Naive thymus-derived CD4-positive, alpha-beta T cell (primary cell): ENCODE results near the gene OTUD4. TPM values are rescaled to one million over a fixed set of nuclear protein-coding genes. Genes with fewer than 3 reads are reported as not detected.
A peak's percentile ranks its signal among the peaks of the same experiment; 100 is the strongest.
"Not testable (repeated sequence)": the region's sequence is repeated elsewhere in the genome, so short reads cannot be mapped to it uniquely, and the experiment has no call there.

Source experiments
- ATAC-seq: fragments of 150-1000 bp; cut with Tn5 transposase; 2 replicates; pipeline ENCODE4 v1.10.0; 2021; ENCODE audit warnings: mild to moderate bottlenecking, moderate library complexity
- CTCF ChIA-PET: fragments of 350-600 bp; sonication (Branson Sonifier 250); formaldehyde crosslinking; loops from one replicate; lab custom pipeline; 2021; ENCODE audit warnings: antibody characterized with exemption; lab: Charles Lee
- POLR2A ChIA-PET: fragments of 350-600 bp; sonication (Branson Sonifier 250); formaldehyde crosslinking; loops from one replicate; lab custom pipeline; 2021; ENCODE audit warnings: antibody characterized with exemption, inconsistent platforms; lab: Charles Lee
- DNase-seq, 9 donors: peaks; one replicate each; pipeline versions ENCODE4 v3.0.0 to v3.0.0-alpha.2; 2020 to 2022; ENCODE audit warnings: mixed read lengths in 1 of 9
- H3K27ac ChIP-seq: one replicate; pipeline ENCODE4 v1.7.0; 2013; ENCODE audit warnings: mild to moderate bottlenecking, low read depth, low read length, moderate library complexity
- H3K27me3 ChIP-seq, 2 donors: one replicate each; pipeline ENCODE4 v1.7.0; 2013; ENCODE audit warnings: low read length in 2 of 2, mild to moderate bottlenecking in 2 of 2, moderate library complexity in 2 of 2; ENCODE audit not compliant: control insufficient read depth in 2 of 2, insufficient read depth in 2 of 2
- H3K36me3 ChIP-seq, 3 experiments: 1 replicate in 2 of 3; 2 replicates in 1 of 3; pipeline ENCODE4 v1.7.0; 2013; ENCODE audit warnings: low read length in 3 of 3, mild to moderate bottlenecking in 3 of 3, moderate library complexity in 1 of 3; ENCODE audit not compliant: insufficient read depth in 3 of 3, control insufficient read depth in 2 of 3
- H3K4me1 ChIP-seq, 2 donors: one replicate each; pipeline ENCODE4 v1.7.0; 2013; ENCODE audit warnings: low read length in 2 of 2, mild to moderate bottlenecking in 2 of 2, moderate library complexity in 1 of 2; ENCODE audit not compliant: control insufficient read depth in 2 of 2, insufficient read depth in 2 of 2
- H3K4me3 ChIP-seq: 2 replicates; pipeline ENCODE4 v1.7.0; 2013; ENCODE audit warnings: mild to moderate bottlenecking, low read length
- H3K9me3 ChIP-seq, 3 experiments: 1 replicate in 2 of 3; 2 replicates in 1 of 3; pipeline ENCODE4 v1.7.0; 2013; ENCODE audit warnings: low read length in 3 of 3; ENCODE audit not compliant: control insufficient read depth in 2 of 3
- H3K27ac Mint-ChIP-seq, 9 donors: one replicate each; pipeline ENCODE4 v1.8.0; 2020 to 2022; ENCODE audit warnings: mixed read lengths in 9 of 9, mild to moderate bottlenecking in 8 of 9, moderate library complexity in 5 of 9, inconsistent platforms in 2 of 9
- H3K27me3 Mint-ChIP-seq, 5 donors: one replicate each; pipeline ENCODE4 v1.8.0; 2021 to 2022; ENCODE audit warnings: mixed read lengths in 5 of 5, mild to moderate bottlenecking in 1 of 5
- H3K36me3 Mint-ChIP-seq, 5 donors: one replicate each; pipeline ENCODE4 v1.8.0; 2020 to 2022; ENCODE audit warnings: mixed read lengths in 5 of 5, mild to moderate bottlenecking in 3 of 5, inconsistent platforms in 1 of 5
- H3K4me1 Mint-ChIP-seq, 7 donors: one replicate each; pipeline ENCODE4 v1.8.0; 2020 to 2022; ENCODE audit warnings: mixed read lengths in 7 of 7, mild to moderate bottlenecking in 3 of 7, inconsistent platforms in 1 of 7
- H3K4me3 Mint-ChIP-seq, 10 donors: one replicate each; pipeline ENCODE4 v1.8.0; 2020 to 2022; ENCODE audit warnings: mild to moderate bottlenecking in 10 of 10, mixed read lengths in 10 of 10, moderate library complexity in 6 of 10, inconsistent platforms in 2 of 10
- H3K9me3 Mint-ChIP-seq, 11 donors: one replicate each; pipeline ENCODE4 v1.8.0; 2020 to 2022; ENCODE audit warnings: mixed read lengths in 11 of 11, mild to moderate bottlenecking in 4 of 11, inconsistent platforms in 1 of 11, moderate library complexity in 1 of 11
- intact Hi-C, 2 donors: fragments of 100-400 bp; cut with micrococcal nuclease; formaldehyde crosslinking; loops; one replicate each; pipeline ENCODE4 v1.15.1; 2023
- polyA plus RNA-seq, 2 donors: library from polyadenylated mRNA; unstranded; fragments of 300-500 nt; fragmentation: Illumina TruSeq; gene quantifications; one replicate each; pipeline ENCODE4 v1.2.3, GENCODE V29; 2021
- total RNA-seq, 6 experiments: library from RNA in 5 of 6; stranded (reverse) in 5 of 6; gene quantifications; 1 replicate in 5 of 6; 2 replicates in 1 of 6; pipeline ENCODE4 v1.2.3 and lab custom pipeline; 2021 to 2026

Gene OTUD4
- total and polyA plus RNA-seq, 7 experiments from 2014 or later: 15.0 to 65.4 (median 54.2) TPM

DNA sequence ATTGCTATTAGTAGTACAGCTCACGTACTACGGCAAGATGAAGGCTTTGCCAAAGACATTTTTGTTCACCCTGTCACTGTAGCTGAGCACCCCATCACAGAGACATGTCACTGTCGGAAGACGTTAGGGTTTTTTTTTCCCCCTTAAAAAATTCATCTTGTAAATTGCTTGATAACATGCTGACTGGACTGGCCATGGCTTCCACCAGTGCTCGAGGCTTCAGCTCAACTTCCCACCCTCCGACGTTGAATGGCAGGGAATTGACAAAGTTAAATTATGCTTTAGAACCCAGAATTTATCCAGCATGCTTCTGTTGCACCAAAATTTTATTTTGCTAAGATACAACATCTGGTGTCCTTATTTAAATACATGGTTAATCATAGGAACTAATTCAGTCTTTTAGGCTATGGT is 707 bp upstream of the OTUD4 start:
- H3K27ac ChIP-seq: peak overlapping the region; percentile 96
- peaks cover 19 to 29% of the 10 kb centered on the region in 2 donors for H3K4me1 ChIP-seq
- Mint-ChIP-seq H3K4me3 (peak overlapping the region; percentile 80 to 97 (median 89)), H3K36me3 (peaks cover 0 to 6% (median 0%) of the 10 kb centered on the region in 5 donors), H3K4me1 (peaks cover 21 to 34% (median 28%) of the 10 kb centered on the region in 7 donors), H3K27me3 (peaks cover 0 to 8% (median 0%) of the 10 kb centered on the region in 5 donors), H3K27ac (peak overlapping the region; percentile 79 to 97 (median 91)), H3K9me3 (no peaks in the 10 kb centered on the region)
- intact Hi-C loops: loop anchor here (1.0 to 5.0 kb wide), 4 partner anchors 54 to 1342 kb away; partner anchors contain the start of gene LSM6 (in 1 of the 2)
- no peaks in the 10 kb centered on the region for H3K27me3 ChIP-seq
- POLR2A ChIA-PET: interaction anchor here (0.7 to 2.4 kb wide), 6 partner anchors 18 to 1302 kb away, joined by 3 to 18 read pairs (median 3); partner anchors contain the start of genes ABCE1 and ANAPC10
- DNase-seq (no peak), ATAC-seq (no peak)
- H3K36me3 ChIP-seq: no peaks in the 10 kb centered on the region
- H3K4me3 ChIP-seq: peak overlapping the region; percentile 78
- H3K9me3 ChIP-seq: no peaks in the 10 kb centered on the region
- CTCF ChIA-PET: interaction anchor here (1.5 kb wide), 1 partner anchor 436 kb away, joined by 4 read pairs; no protein-coding TSS in a partner anchor

DNA sequence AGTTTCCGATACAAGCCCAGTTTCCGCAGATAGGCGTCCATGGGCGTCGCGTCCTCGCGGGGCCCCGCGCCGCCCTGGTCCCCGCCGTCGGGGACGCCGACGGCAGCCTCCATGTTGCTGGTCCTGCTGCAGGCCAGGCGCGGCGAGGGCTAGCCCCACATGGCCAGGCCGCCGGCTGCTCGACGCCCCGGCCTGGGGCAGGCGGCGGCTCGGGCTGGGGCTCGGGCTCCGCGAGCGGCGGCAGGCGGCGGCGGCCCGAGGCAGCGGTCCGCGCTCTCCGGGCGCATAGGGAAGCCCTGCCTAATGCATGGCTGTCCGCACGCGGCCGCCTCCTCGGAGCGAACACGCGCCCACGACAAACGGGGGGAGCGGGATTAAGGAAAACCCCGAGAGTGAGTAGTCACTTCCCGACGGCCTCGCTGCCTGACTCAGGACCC is 510 bp downstream of the OTUD4 start:
- not testable (repeated sequence) for H3K9me3 Mint-ChIP-seq, H3K27me3 ChIP-seq, H3K36me3 ChIP-seq, H3K9me3 ChIP-seq, H3K36me3 Mint-ChIP-seq, H3K27me3 Mint-ChIP-seq
- Mint-ChIP-seq H3K4me1 (peaks cover 25 to 40% (median 36%) of the 10 kb centered on the region in 7 donors), H3K27ac (peak overlapping the region; percentile 59 to 98 (median 92)), H3K4me3 (peak overlapping the region; percentile 80 to 98 (median 97))
- Histone ChIP-seq H3K4me3 (peak overlapping the region; percentile 81), H3K4me1 (peaks cover 27 to 37% of the 10 kb centered on the region in 2 donors), H3K27ac (peak overlapping the region; percentile 96)
- POLR2A ChIA-PET: interaction anchor here (0.8 to 3.4 kb wide), 5 partner anchors 10 to 993 kb away, joined by 3 to 25 read pairs (median 5); partner anchors contain the start of genes ABCE1 and ANAPC10
- ATAC-seq: peak; percentile 27
- DNase-seq: peak in 2 of 9 donors; percentile 47 to 51
- CTCF ChIA-PET: interaction anchor here (1.2 kb wide), 1 partner anchor 81 kb away, joined by 3 read pairs; the partner anchor contains the start of gene ABCE1
- intact Hi-C loops: loop anchor here (1.0 to 10.0 kb wide), 18 partner anchors 23 to 1993 kb away; partner anchors contain the start of genes ABCE1 (in 2 of the 2), ANAPC10 (in 2 of the 2), LSM6 (in 2 of the 2) and MMAA (in 2 of the 2)

DNA sequence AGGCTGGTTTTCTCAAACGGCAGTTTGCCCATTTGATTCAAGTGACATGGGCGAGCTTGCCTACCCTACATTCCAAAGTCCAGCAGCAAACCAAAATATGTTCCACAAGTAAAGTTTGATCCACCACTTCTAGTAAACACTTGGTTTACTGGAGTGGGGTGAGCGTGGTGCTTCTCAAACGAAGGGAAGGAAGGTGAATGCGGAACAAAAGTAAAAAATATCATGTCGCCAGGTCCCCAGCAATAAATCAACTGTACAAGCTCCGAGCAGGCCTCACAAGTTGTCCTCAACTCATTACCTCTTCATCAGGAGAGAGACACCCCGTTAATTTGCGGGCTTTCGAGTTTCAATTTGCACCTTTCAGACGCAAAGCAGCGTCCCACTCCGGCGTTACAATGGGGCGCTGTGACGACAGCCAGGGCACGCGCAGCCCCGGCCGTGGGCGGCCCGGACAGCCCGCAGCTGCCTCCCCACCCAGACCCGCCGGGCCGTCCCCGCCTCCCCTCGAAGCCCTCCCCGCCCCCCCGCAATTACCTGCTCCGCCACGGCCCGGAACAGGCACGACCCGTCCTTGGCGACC is 1.0 kb downstream of the OTUD4 start:
- H3K9me3 Mint-ChIP-seq: peaks cover 0 to 1% (median 0%) of the 10 kb centered on the region in 11 donors
- peak; percentile 53 to 83 (median 63) for DNase-seq
- Histone ChIP-seq H3K4me1 (peaks cover 27 to 39% of the 10 kb centered on the region in 2 donors), H3K4me3 (peak overlapping the region; percentile 81), H3K27ac (peak overlapping the region; percentile 96), H3K27me3 (no peaks in the 10 kb centered on the region), H3K36me3 (peaks cover 0 to 2% (median under 1%) of the 10 kb centered on the region in 3 experiments), H3K9me3 (no peaks in the 10 kb centered on the region)
- peaks cover 7 to 12% (median 7%) of the 10 kb centered on the region in 5 donors for H3K36me3 Mint-ChIP-seq
- intact Hi-C loops: loop anchor here (1.0 to 10.0 kb wide), 7 partner anchors 23 to 1992 kb away; no protein-coding TSS in a partner anchor
- CTCF ChIA-PET: interaction anchor here (1.2 to 1.7 kb wide), 2 partner anchors 81 to 437 kb away, joined by 3 to 5 read pairs; partner anchors contain the start of gene ABCE1
- peak overlapping the region; percentile 80 to 98 (median 97) for H3K4me3 Mint-ChIP-seq
- POLR2A ChIA-PET: interaction anchor here (0.8 to 3.4 kb wide), 5 partner anchors 9 to 994 kb away, joined by 3 to 25 read pairs (median 5); partner anchors contain the start of genes ABCE1 and ANAPC10
- peaks cover 30 to 45% (median 41%) of the 10 kb centered on the region in 7 donors for H3K4me1 Mint-ChIP-seq
- ATAC-seq: peak; percentile 48
- no peaks in the 10 kb centered on the region for H3K27me3 Mint-ChIP-seq
- H3K27ac Mint-ChIP-seq: peak overlapping the region; percentile 92 to 98 (median 97)

DNA sequence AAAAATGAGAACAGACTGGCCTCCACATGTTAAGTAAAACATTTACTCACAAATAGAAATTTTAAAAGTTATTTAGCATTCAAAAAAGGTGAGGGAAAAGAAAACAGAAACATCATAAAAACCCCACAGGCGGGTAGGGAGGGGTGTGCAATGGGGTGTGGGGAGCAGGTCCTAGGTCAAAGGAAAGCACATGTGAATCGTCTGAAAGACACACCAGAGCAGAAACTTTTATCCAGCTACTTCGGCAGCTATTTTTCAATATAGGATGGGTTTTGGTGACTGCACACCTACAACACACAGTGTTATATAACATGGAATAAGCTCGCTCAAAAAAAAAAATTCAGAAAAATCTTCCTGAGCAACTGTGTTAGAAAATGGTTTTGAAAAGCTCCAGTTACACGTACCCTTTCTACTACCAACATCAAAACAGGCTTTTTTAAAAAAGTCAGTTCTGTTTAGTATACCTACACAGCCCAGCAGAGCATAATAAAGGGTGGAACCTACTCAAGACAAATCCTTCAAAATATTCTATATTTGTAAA is 1.6 kb downstream of the OTUD4 start:
- Histone ChIP-seq H3K36me3 (peaks cover 0 to 7% (median 4%) of the 10 kb centered on the region in 3 experiments), H3K27me3 (no peaks in the 10 kb centered on the region), H3K4me1 (peaks cover 27 to 39% of the 10 kb centered on the region in 2 donors), H3K4me3 (peak overlapping the region; percentile 81), H3K9me3 (no peaks in the 10 kb centered on the region), H3K27ac (peak overlapping the region; percentile 96)
- POLR2A ChIA-PET: interaction anchor here (0.8 to 3.4 kb wide), 5 partner anchors 9 to 994 kb away, joined by 3 to 25 read pairs (median 5); partner anchors contain the start of genes ABCE1 and ANAPC10
- Mint-ChIP-seq H3K4me3 (peak overlapping the region; percentile 80 to 98 (median 97)), H3K9me3 (peaks cover 0 to 4% (median 0%) of the 10 kb centered on the region in 11 donors), H3K4me1 (peaks cover 33 to 50% (median 44%) of the 10 kb centered on the region in 7 donors), H3K27ac (peak overlapping the region; percentile 92 to 98 (median 97)), H3K36me3 (peaks cover 11 to 15% (median 11%) of the 10 kb centered on the region in 5 donors), H3K27me3 (no peaks in the 10 kb centered on the region)
- intact Hi-C loops: loop anchor here (1.0 to 10.0 kb wide), 8 partner anchors 22 to 1994 kb away; no protein-coding TSS in a partner anchor
- no peak for ATAC-seq
- peak in 4 of 9 donors; percentile 5 to 35 (median 20) for DNase-seq
- CTCF ChIA-PET: interaction anchor here (1.2 to 1.7 kb wide), 2 partner anchors 80 to 438 kb away, joined by 3 to 5 read pairs; partner anchors contain the start of gene ABCE1

DNA sequence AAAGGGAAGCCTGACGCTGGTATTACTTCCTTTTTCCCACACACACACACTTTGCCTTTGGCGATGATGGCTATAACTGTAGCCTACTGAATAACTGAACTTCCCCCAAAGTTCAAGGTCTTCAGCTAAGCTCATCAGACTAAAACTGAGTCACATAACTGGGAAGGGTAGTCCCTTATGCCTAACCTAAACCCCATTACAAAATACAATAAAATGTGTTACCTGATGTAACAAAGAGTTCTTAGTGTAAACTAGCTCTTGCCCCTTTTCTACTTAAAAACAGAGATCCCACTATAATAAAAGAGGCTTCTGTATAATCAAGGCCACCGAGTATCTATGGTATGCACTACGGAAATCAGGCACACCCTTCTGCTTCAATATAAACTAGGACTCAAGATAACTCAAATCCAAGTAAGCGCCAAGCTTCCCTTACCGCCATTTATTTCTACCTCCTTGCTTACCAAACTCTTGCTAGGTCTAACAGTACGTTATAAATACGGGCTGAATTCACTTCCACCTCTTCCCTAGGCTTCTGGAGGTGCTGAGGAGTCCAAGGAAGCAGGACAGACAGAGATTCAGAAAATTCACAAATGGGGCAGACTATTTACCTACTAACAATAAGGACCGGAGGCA is 2.4 kb downstream of the OTUD4 start:
- Mint-ChIP-seq H3K4me3 (peak overlapping the region; percentile 80 to 98 (median 97)), H3K27ac (peak overlapping the region; percentile 83 to 98 (median 97)), H3K9me3 (peaks cover 0 to 4% (median 0%) of the 10 kb centered on the region in 11 donors), H3K4me1 (peaks cover 34 to 52% (median 47%) of the 10 kb centered on the region in 7 donors), H3K36me3 (peaks cover 11 to 20% (median 16%) of the 10 kb centered on the region in 5 donors), H3K27me3 (no peaks in the 10 kb centered on the region)
- H3K9me3 ChIP-seq: no peaks in the 10 kb centered on the region
- CTCF ChIA-PET: interaction anchor here (1.7 kb wide), 1 partner anchor 439 kb away, joined by 5 read pairs; no protein-coding TSS in a partner anchor
- peaks cover 27 to 39% of the 10 kb centered on the region in 2 donors for H3K4me1 ChIP-seq
- peaks cover 0 to 8% (median 4%) of the 10 kb centered on the region in 3 experiments for H3K36me3 ChIP-seq
- intact Hi-C loops: loop anchor here (1.0 to 10.0 kb wide), 8 partner anchors 9 to 1993 kb away; no protein-coding TSS in a partner anchor
- no peaks in the 10 kb centered on the region for H3K27me3 ChIP-seq
- peak overlapping the region; percentile 96 for H3K27ac ChIP-seq
- peak overlapping the region; percentile 81 for H3K4me3 ChIP-seq
- DNase-seq (peak in 1 of 9 donors; percentile 9), ATAC-seq (no peak)
- POLR2A ChIA-PET: interaction anchor here (1.6 to 3.4 kb wide), 2 partner anchors 80 to 439 kb away, joined by 4 to 25 read pairs; partner anchors contain the start of genes ABCE1 and ANAPC10
